Activated CD4-positive, alpha-beta T cell treated with anti-CD3 and anti-CD28 coated beads for 4 hours (primary cell): Measurements from ENCODE around the gene SIL1.
"Not testable (repeated sequence)": the region's sequence is repeated elsewhere in the genome, so short reads cannot be mapped to it uniquely, and the experiment has no call there.

Experiments used
- DNase-seq, 2 donors: peaks; one replicate each; pipeline ENCODE4 v3.0.0-alpha.2; 2020

SIL1 gene

GRCh38 chr5:139016186-139016585, 182.0 kb downstream of the SIL1 start:
- DNase-seq = no peak

DNA sequence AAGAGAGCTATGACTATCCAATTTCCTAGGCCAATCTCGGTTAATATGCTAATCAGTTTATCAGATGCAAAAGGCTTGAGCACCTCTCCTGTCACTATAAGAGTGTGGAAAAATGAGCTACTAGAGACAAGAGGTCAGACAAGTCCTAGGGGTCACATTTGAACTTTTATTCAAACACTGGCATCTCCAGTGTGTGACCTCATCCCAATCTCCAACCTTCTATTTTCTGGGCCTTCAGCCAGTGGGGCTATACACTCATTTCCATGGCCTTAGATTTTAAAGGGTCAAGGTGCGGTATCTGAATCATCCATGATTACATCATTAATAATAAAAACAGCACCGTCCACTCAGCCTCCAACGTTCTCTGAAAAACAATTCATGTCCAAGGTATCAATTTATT, 183.4 kb downstream of the SIL1 start:
- no peak for DNase-seq

GRCh38 chr5:139012176-139012575, 186.0 kb downstream of the SIL1 start:
- no peak for DNase-seq

GRCh38 chr5:139011156-139011555, 187.0 kb downstream of the SIL1 start:
- DNase-seq = not testable (repeated sequence)

DNA sequence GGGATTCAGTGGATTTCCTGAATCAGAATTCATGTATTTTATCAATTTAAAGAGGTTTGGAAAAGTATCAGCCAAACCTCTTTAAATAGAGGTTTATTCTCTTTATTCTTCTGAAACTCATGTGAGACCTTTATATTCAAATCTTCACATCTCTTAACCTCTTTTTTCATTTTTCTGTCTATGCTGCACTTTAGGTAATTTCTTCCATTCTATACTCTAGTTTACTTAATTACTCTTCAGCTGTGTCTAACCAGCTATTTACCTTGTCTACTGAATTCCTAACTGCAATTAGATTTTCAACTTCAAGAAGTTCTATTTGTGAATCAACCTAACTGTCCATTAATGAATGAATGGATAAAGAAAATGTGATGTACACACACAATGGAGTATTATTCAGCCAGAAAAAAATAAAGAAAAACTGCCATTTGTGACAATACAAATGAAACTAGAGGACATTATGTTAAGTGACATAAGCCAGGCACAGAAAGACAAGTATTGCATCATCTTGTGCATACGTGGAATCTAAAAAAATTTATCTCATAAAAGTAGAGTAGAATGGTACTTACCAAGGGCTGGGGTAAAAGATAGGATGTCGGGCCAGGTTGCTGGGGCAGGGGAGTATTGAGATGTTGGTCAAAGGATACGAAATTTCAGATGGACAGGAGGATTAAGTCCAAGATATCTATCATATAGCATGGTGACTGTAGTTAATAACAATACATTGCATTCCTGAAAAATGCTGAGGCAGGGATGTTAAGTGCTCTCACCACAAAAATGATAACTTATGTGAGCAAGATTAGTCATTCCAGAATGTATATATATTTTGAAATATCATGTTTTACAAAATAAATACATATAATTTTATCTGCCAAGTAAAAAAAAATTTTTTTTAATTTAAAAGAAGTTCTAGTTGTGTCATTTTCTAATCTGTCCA, 193.5 kb downstream of the SIL1 start:
- DNase-seq = no peak

DNA sequence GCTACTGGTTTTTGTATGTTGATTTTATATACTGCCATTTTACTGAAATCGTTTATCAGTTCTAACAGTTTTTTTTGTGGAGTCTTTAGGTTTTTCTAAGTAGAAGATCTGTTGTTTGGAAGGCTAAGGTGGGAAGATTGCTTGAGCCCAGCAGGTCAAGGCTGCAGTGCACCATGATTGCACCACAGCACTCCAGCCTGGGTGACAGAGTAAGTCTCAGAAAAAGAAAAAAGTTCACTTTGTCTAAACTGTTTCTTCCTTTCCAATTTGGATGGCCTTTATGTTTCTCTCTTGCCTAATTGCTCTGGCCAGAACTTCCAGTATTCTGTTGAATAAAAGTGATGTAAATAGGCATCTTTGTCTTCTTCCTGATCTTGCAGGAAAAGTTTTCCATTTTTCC, 198.5 kb downstream of the SIL1 start:
- DNase-seq = no peak

- no peak for DNase-seq
These were observed 199.6 kb downstream of the SIL1 start for GRCh38 chr5:138998521-138998920.

DNA sequence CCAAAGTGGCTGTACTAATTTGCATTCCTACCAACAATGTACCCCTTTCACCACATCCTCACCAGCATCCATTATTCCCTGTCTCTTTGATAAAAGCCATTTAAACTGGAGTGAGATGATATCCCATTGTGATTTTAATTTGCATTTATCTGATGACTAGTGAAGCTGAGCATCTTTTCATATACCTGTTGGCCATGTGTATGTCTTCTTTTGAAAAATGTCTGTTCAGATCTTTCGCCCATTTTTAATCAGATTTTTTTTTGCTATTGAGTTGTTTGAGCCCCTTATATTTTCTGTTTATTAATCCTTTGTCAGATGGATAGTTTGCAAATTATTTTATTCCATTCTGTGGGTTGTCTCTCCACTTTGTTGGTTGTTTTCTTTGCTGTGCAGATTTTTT, 202.0 kb downstream of the SIL1 start:
- DNase-seq = no peak

DNA sequence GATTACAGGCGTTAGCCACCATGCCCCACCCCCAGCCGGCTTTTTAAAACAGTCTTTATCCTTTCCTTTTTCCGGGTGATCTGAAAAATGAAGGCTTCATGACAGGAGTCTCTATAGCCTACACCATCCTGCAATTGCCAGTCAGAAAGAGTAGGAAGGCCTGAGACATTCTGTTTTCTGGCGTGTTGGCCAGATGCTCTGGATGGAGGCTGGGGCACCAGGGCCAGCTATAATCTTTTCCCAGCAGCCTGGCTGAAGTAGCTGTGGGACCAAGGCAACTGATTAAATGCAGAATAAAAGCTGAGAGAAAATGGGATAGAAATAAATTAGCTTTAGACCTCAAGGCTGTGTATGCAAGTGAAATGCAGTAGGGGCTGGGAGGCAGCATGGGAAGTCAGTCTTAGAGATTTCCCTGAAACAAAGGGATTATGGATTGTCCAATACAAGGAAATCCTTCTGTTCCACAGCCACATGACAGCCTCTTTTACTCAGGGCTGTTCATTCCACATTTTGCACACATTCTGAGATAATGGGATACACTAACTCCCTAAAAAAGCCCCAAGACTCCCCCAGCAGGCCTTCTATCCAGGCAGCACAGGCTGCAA, 207.1 kb downstream of the SIL1 start:
- no peak for DNase-seq

DNA sequence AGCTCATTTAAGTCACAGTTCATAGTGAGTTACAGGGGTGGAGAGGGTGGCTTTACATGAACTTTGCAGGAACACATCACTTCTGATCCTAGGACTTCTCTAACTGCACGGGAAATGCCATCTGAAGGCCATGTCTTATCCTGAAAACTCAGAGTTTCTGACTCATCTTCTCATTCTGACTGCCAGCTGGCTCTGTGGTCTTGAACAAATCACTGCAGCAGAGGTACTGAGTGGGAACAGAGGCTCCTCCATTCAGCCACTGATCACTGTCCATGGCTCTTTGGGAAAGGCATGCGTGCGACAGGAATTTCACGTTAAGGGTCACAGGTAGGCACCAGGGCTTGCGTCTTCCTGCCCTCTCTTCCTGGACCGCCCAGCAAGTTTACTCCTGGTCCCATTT, 208.4 kb downstream of the SIL1 start:
- DNase-seq = no peak

DNA sequence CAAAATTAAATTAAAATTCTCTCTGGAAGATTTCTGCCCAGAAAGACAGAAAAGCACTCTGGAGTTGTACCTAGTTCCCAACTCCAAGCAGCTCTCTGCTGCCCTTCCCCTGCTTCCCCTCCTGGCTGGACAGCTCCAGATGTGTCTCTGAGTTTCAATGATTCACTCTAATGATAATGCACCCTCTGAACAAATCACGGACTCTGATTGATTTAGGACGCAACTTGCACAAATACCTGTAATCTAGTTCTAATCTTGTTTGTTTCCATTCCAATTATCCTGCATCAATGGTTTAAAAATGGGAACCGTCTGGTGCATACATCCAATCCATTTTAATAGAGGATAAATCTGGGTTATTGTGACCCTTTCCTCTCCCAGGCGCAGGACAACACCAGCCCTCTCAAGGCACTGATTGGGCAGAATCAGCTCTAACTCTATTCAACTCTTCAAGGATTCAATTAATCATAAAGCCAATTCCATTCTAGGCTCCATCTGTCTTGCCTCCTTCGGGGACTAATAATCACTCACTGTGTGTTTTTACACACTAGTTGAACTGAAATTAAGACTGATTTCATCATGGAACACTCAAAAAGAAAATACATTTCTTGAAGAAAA, 211.9 kb downstream of the SIL1 start:
- no peak for DNase-seq

- DNase-seq = no peak
These were observed 212.5 kb downstream of the SIL1 start for GRCh38 chr5:138985683-138986082.

DNA sequence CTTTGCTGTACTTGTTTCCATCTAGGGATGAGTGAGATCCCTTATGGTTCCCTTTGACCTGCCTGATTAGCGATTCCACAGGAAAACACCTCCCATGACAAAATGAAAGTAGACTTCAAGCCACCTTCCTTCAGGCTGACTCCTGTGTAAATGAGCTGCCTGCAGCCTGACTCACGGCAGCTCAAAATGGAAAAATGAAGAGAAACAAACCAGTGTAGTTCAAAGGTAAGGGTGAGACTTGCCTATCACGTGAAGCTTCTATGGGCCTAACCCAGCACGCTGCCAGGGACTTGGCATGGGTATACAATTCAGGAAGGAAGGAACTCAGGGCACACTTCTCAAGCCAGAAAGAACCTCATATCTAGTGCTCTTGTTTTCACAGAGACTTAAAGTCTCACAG, 212.9 kb downstream of the SIL1 start:
- no peak for DNase-seq

GRCh38 chr5:138983984-138984383, 214.2 kb downstream of the SIL1 start:
- no peak for DNase-seq

GRCh38 chr5:138981586-138981985, 216.6 kb downstream of the SIL1 start:
- DNase-seq = no peak

- no peak for DNase-seq
These were observed 217.0 kb downstream of the SIL1 start for GRCh38 chr5:138981131-138981530.

GRCh38 chr5:138980441-138980840, 217.7 kb downstream of the SIL1 start:
- DNase-seq = no peak

DNA sequence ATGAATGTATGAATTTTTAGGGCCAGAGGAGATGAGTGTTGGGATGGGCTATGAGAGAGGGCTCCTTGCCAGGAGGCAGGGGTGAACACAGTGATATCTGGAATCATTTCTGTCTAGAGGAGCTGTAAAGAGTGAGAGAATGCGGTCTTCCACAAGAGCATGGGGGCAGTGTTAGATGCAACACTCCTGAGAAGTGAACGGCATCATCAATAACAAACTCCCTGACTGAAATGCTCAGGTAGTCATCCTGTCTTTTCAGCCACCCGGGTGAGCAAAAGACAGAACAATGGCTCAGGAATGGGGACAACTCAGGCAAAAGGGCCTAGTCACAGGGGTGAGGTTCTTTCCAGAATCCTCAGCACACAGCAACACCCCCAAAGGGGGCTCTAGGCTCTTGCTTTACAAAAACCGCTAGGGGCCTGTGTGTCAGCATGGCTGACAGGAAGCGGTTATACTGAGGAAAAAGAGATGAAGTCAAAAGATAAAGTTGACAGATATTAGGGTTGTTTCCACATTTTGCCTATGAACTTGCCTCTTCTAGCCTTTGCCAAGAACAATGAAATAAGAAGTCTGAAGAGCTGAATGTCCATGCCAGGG, 218.4 kb downstream of the SIL1 start:
- DNase-seq = no peak

DNA sequence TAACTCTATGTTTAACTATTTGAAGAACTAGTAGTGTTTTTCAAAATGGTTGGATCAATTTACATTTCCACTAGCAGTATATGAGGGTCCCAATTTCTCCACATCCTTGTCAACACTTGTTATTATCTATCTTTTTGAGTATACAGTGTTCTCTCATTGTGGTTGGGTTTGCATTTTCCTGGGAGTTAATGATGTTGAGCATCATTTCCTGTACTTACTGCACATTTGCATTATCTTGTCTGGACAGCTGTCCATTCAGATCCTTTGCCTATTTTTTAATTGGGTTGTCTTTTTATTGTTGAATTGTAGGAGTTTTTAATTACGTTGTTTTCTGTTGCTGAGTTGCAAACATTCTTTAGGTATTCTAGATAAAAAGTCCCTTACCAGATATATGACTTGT, 219.6 kb downstream of the SIL1 start:
- no peak for DNase-seq

GRCh38 chr5:138978080-138978479, 220.1 kb downstream of the SIL1 start:
- DNase-seq = no peak

DNA sequence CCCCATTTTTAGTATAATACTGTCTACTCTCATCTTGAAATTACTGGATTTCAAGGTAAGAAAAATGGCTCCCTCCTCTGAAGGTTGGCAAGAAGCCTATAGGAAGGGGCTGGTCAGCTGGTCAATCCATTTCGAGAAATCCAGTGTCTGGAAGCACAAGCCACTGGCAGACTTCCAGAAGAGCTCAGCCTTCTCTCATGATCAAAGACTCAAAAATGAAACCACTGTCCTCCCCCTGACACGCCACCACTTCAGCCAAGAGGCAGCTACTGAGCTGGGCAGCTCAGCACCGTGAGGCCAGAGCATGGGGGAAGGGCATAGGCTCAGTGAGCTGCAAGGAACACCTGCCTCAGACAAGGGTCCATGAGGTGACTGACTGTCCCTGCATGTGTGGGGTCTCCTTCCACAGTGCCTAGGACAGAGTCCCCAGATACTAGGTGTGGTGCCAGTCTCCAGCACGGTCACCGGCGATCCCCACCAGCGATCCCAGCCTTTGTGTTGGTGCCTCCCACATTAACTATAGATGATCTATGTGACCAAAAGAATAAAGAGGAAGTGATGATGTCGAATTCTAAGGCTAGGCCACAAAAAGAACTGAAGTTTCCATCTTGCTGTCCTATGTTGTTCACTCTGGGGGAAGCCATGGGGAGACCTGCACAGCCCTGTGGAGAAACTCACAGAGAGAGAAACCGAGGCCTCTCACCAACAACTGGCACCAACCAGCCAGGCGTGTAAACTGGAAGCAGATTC, 222.9 kb downstream of the SIL1 start:
- no peak for DNase-seq

DNA sequence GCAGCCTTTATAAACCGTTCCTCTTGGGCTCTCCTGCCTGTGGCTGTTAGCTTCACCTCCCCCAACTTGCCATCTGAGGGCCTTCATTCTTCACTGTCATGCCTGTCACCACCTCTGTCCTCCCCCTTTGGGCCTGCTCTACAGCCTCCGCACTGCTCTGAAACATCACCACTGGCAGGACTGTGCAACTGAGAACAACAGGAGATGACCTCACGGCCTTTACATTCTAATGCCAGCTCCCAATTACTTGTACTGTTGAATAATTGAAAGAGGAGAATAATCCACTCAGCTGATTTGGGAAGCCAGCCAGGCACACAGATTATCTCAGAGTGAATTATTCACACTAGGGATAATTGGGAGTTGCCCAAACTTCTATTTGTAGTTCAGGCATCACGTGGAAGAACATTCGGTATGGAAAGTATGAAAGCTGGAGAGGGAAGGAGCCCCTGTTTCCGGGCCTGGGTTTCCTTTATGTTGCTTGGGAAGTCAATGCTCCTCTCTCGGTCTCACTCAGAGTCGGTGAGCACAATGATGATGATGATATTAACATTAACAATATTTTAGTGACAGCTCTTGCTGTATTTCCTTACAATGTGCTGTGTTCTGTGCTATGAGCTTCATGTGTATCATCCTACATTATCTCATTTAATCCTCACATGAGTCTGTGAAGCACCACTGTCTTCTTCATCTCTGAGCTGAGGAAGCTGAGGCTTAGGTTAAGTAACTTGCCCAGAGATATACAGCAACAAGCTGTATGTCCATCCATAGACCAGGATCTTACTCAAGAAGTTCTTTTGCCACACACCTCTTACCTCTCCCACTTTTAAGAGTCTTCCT, 223.7 kb downstream of the SIL1 start:
- no peak for DNase-seq
